Loucy (cell line): Measurements from ENCODE around the gene PRDM5.

Experiments used
- CTCF ChIP-seq: fragments of 200-600 bp; sonication (generic); conservative IDR thresholded peaks from 2 replicates; pipeline ENCODE4 v1.5.1; 2014; ENCODE audit warnings: mild to moderate bottlenecking, antibody characterized with exemption, low read length
- EZH2phosphoT487 ChIP-seq: fragments of 200-600 bp; IDR thresholded peaks from 2 replicates; pipeline ENCODE4 v1.6.1; 2018; ENCODE audit warnings: antibody characterized with exemption, mild to moderate bottlenecking, moderate library complexity, borderline replicate concordance

GRCh38 chr4:120893314-120893713 is 29.2 kb downstream of the PRDM5 start:
- TF ChIP-seq CTCF (no peak), EZH2phosphoT487 (no peak)
